ENCODE results near the gene SHISA9.
"Not testable (repeated sequence)": the region's sequence is repeated elsewhere in the genome, so short reads cannot be mapped to it uniquely, and the experiment has no call there.

Gene SHISA9

GRCh38 chr16:12900599-12901203, 697 bp upstream of the SHISA9 start:
- DNase-seq, result no peak

GRCh38 chr16:12901204-12901596, 198 bp upstream of the SHISA9 start:
- DNase-seq, result no peak

DNA sequence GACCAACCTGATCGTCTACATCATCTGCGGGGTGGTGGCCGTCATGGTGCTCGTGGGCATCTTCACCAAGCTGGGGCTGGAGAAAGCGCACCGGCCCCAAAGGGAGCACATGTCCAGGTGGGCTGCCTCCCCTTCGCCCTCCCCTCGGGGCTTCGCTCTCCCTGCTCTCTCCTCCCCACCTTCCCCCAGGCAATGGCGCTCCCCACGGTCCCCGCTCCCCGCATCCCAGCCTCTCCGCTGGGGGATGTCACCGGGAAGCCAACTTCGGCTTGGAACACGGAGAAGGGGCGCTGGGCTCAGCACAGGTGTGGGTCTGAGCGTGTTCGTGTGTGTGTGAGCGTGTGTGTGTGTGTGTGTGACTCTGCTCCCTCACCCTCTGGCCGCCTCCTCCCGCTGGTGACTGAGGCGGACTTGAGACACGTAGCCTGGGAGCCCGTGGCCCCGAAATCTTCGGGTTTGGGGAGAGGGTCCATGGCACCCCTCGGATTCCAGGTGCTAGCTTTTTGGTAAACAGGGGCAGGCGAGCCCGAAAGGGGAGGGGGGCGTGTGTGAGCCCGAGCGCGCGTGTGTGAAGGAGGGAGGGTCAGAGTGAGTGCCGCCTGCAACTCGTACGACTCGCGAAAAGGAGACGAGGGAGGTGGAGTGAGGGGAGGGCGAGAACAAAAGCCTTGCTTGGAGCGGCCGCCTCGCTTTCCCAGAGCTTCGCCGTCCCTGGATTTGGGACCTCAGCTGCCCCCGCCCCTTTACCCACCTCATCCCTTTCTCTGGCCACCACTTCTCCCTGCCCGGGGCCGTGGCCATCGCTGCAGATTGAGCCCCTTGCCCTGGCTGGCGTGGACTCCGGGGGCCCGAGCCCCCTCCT, 1.3 kb downstream of the SHISA9 start:
- no peak for DNase-seq

GRCh38 chr16:12903407-12904328, 2.3 kb downstream of the SHISA9 start:
- no peak for DNase-seq

DNA sequence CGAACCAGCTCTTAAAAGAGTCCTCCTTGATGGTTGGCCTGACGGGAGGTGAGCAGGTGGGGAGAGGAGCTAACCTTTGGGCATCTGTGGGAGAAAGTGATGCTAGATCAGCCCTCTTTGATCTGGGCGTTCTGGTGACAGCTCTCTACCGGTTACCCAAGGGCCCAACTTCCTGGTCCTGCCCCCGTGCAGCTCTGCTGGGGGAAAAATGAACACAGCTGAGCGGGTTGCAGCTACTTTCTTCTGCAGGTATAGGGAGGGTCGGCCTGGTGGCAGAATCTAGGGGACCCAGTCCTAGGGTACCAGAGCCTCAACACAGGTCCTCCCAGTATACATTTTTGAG, 2.9 kb downstream of the SHISA9 start:
- DNase-seq, result no peak

DNA sequence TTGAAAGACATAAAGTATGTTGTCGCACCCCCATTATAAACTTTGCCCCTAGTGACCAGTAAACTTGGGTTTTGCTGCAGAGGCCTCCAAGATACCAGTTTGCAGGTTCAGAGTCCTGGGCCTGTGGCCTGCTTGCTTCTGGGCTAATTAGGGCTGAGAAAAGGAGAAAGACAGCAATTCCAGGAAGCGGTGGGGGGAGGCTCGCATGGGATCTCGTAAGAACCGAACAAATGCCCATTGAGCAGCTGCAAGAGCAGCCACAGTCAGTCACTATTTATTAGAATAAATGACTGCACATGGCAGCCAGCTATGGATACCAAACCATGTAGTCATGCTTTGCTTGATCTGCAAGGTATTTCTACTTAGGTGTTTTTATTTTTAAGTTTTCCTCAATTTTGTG, 4.9 kb downstream of the SHISA9 start:
- DNase-seq, result no peak

DNA sequence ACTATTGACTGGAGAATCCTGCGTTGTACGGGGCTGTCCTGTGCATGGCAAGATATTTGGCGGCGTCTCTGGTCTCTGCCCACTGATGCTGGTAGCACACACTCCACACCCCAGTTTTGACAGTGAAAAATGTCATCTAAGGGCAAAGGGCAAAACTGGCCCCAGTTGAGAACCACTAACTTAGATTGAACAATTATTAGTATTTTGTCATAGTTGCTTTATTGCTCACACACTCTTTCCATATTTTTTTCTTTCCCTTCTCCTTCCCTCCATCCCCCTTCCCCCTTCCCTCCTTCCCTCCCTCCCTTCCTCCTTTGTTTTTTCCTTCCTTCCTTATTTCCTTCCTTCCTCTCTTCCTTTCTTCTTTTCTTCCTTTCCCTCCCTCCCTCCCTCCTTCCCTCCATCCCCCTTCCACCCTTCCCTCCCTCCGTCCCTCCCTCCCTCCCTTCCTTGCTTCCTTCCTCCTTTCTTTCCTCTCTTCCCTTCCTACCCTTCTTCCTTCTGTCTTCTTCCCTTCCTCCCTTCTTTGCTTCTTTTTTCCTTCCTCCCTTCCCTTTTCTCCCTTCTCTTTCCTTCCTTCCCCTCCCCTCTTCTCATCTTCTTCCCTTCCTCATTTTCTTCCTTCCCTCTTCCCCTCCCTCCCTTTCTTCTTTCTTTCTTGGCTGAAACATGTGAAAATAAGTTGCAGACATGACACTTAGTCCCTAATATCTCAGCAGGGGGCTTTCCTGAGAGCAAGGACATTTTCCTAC, 5.5 kb downstream of the SHISA9 start:
- no peak for DNase-seq

GRCh38 chr16:12907670-12908233, 6.4 kb downstream of the SHISA9 start:
- no peak for DNase-seq

DNA sequence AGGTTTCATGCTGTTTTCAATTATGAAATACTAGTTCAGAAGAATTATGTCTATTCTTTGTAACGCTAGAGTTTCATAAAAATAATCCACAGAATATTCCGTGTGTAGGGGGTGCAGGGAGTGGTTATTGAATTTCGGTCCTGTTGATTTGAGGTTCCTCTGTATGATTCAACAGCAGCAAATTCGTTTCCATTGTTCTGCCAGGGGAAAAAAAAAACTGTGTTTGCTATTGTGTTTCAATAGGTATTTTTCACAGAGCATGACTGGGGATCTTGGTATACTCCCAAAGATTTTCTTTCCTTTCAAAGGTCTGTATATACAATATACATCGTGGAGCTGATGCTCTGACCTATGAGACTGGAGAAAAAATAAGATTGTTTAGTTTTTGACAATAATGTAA, 15.8 kb downstream of the SHISA9 start:
- DNase-seq, result no peak

DNA sequence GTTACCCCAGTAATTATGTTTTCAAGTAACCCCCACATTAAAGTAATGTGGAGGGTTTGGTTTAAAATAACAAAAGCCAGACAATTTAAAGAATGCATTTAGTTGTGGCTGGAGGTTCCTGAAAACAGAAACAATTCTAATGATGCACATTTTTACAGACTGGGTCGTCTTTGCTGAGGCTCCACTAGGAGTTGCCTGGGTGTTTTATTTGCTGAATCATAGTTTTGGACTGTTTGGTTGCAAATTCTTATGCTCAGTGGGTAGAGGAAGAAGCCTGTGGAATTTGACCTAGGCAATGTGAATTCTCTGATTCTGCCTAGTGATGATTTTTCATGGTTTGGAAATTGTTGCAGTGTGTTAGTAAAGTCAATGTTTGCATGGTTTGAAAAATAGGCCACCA, 16.3 kb downstream of the SHISA9 start:
- DNase-seq, result no peak

DNA sequence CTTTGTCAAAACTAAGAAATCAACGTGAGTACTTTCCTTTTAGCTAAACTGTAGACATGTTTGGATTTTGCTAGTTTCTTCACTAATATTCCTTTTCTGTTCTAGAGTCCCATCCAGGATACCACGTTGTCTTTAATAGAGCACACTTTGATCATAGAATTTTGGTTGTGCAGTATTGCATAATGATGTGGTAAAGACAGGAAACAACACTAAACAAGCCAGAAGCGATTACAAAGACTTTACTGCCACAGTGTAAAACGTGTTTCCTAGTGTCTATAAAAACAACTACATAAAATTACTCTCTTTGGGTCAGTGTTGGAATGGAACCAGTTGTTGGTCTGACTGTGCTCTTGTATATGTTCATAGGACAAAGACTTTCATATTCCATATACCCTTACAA, 19.3 kb downstream of the SHISA9 start:
- DNase-seq, result no peak

- DNase-seq, result not testable (repeated sequence)
Observed at GRCh38 chr16:12923640-12924039, 22.2 kb downstream of the SHISA9 start.

- DNase-seq, result no peak
Observed at GRCh38 chr16:12925026-12925800, 23.8 kb downstream of the SHISA9 start.

DNA sequence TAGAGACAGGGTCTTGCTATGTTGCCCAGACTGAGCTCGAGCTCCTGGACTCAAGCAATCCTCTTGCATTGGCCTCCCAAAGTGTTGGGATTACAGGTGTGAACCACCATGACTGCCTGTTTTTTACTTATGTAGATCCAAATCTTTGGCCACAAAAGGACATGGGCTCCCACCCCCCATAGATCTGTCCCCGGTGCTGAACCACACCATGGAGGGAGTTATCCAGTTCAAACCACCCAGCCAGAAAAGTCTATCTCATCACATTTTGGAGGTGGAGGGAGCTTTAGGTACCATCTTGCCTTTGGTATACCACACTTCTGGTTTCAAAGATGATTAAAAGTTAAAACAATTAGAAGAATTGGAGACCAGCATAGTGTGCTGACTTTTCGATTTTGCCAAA, 26.2 kb downstream of the SHISA9 start:
- no peak for DNase-seq

GRCh38 chr16:12930881-12931280, 29.5 kb downstream of the SHISA9 start:
- no peak for DNase-seq

DNA sequence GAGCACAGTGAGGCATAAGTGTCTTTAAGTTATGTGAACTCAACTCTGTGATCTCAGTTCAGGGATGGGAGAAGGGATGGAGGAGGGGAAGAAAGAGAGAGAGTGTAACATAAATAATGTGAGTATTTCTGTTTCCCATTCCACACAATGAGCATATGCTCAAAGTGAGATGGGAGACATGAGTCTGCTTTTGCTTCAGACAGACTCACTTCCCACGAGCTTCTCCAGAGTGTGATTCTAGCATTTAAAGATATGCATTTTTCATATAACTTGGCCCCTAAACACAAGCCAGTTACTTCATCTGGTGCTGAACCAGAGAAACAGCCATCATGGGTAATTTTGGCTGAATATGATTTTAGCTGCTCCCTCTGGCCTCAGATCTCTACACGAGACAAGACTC, 35.0 kb downstream of the SHISA9 start:
- no peak for DNase-seq

- no peak for DNase-seq
Observed at GRCh38 chr16:12941896-12942295, 40.5 kb downstream of the SHISA9 start.

DNA sequence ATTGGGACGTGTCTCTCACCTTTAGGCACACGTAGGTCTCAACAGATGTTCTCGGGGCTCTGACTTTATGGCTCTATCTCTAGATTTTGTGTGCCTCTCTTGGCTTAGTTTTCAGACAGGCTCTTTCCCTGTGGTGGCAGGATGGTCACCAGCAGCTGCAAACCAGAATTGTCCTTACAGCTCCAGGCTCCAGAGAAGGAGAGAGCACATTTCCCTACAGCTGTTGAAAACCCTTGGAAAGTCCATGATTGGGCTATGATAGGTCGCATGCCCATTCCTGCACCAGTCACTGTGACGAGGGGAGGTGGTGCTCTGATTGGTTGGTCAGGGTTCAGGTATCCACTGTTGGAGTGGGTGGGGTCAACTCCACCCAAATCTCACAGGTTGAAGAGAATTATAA, 41.5 kb downstream of the SHISA9 start:
- DNase-seq, result no peak

DNA sequence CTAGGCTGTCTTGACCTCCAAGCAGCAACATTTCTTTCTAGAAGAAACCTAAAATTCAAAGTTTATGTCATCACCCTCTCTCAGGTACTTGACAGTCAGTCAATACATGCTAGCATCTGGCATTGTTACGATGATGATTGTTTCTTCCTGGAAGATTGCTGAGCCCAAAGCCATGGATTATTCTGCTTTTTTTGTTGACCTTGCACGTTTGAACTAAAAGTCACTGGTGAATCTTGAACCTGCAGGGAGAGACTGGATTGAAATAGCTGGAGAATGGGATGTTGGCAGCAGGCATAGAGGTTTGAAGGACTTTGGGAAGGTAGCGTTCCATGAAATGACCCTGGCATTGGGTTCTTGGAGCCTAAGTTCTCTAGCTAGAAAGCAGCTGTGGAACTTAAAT, 42.9 kb downstream of the SHISA9 start:
- DNase-seq, result no peak

- no peak for DNase-seq
Observed at GRCh38 chr16:12951392-12951791, 50.0 kb downstream of the SHISA9 start.

GRCh38 chr16:12951976-12952375, 50.6 kb downstream of the SHISA9 start:
- DNase-seq, result no peak

DNA sequence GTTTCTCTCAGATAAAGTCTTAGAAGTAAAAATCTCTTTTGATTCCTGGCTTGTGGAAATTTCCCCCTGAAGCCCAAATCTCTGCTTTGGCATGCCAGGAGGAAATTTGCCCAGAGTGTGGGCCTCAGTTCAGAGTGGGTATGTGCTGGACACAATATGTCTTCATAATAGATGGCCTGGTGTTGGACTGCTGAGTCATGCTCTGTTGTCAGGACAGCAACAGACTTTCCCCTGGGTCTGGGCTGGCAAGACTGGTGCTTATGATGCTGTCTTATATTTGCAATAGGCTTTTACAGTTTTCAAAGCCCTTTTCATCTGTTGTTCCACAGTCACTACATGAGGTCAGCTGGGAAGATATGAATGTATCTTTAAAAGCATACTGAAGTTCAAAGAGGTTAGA, 57.0 kb downstream of the SHISA9 start:
- no peak for DNase-seq
